ENCODE measurements around the gene SLC30A1. TPM values are rescaled to one million over a fixed set of nuclear protein-coding genes. Genes with fewer than 3 reads are reported as not detected.
A peak's percentile ranks its signal among the peaks of the same experiment; 100 is the strongest.

The SLC30A1 gene
- polyA plus RNA-seq, 1 donor from 2014 or later: 2.5 TPM

- Mint-ChIP-seq H3K27ac (no peak overlapping the region), H3K4me1 (peaks cover 14 to 29% (median 23%) of the 10 kb centered on the region in 3 donors), H3K36me3 (peaks cover 8% of the 10 kb centered on the region), H3K27me3 (peaks cover 1% of the 10 kb centered on the region), H3K4me3 (no peak overlapping the region), H3K9me3 (no peaks in the 10 kb centered on the region)
Measured at GRCh38 chr1:211603191-211603701, 24.3 kb upstream of the SLC30A1 start.

DNA sequence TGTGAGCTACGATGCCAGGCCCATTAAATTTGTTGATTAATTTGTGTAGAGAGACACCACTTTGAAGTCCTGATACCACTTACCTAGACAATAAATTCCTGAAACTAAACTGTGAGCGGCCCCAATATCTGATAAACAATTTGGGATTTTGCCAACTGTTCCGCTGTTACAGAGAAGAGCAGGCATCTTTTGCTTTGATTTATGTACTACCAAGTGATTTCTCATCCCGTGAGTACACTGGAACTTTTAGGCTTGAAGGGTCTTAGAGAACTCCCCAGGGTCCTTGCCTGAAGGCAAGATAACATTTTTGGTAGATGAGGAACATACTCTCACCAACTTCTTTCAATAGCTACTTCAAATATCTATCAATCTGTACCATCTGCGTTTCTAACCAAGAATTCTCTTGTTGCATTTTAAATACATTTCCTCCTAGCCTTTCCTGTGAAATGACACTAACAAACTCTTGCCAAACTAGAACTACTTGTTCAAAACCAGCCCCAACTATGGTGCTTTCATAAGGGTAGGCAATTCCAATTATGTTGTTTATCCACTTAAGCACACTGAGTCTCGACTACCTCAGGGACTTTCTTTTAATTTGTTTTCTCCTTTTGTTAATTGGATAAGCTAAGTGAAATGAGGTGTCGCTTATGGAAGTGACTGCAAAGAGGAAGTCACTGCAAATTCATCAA, 23.2 kb upstream of the SLC30A1 start:
- Mint-ChIP-seq H3K4me1 (peaks cover 9 to 25% (median 22%) of the 10 kb centered on the region in 3 donors), H3K27ac (no peak overlapping the region), H3K9me3 (no peaks in the 10 kb centered on the region), H3K4me3 (no peak overlapping the region), H3K27me3 (peaks cover 1% of the 10 kb centered on the region), H3K36me3 (peaks cover 7% of the 10 kb centered on the region)

DNA sequence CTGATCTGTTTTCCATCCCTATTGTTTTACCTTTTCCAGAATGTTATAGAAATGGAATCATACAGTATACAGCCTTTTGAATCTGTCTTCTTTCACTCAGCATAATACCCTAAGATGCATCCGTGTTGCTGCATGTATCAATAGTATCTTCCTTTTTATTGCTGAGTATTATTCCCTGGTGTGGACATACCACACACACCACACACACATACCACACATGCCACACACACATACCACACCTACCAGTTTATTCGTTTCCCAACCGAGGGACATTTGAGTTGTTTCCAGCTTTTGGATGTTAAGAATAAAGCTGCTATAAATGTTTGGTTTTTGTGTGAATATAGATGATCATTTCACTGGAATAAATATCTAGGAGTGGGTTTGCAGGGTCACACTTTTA, 22.2 kb upstream of the SLC30A1 start:
- H3K27me3 Mint-ChIP-seq: no peaks in the 10 kb centered on the region
- peak overlapping the region in 1 of 4 donors; percentile 25 for H3K4me3 Mint-ChIP-seq
- H3K36me3 Mint-ChIP-seq: peaks cover 8% of the 10 kb centered on the region
- no peaks in the 10 kb centered on the region for H3K9me3 Mint-ChIP-seq
- peaks cover 3 to 18% (median 13%) of the 10 kb centered on the region in 3 donors for H3K4me1 Mint-ChIP-seq
- no peak overlapping the region for H3K27ac Mint-ChIP-seq

- Mint-ChIP-seq H3K36me3 (peaks cover 8% of the 10 kb centered on the region), H3K9me3 (no peaks in the 10 kb centered on the region), H3K27ac (no peak overlapping the region), H3K4me3 (no peak overlapping the region), H3K27me3 (no peaks in the 10 kb centered on the region), H3K4me1 (peaks cover 0 to 7% (median 6%) of the 10 kb centered on the region in 3 donors)
Measured at GRCh38 chr1:211599250-211599649, 20.3 kb upstream of the SLC30A1 start.

DNA sequence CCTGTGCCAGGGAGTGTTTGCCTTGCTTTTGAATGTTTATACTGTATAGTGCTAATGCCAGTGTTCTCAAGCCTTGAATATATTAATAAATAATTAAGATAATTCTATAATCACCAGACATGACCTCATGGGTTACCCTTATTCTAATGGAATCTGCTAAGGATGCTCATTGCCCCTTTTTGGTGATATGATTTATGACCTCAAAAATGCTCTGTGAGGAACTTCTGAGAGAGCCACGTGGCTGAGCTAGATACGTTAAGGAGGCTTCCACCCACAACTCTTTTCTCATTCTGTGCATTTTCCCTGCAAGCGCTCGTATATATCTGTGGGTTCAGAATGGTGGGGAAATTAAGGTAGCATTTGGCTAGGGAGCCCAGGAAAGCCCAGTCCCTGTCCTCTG, 19.6 kb upstream of the SLC30A1 start:
- no peak overlapping the region for H3K4me3 Mint-ChIP-seq
- no peak overlapping the region for H3K27ac Mint-ChIP-seq
- no peaks in the 10 kb centered on the region for H3K9me3 Mint-ChIP-seq
- H3K27me3 Mint-ChIP-seq: no peaks in the 10 kb centered on the region
- peaks cover 8% of the 10 kb centered on the region for H3K36me3 Mint-ChIP-seq
- peaks cover 0 to 7% (median 6%) of the 10 kb centered on the region in 3 donors for H3K4me1 Mint-ChIP-seq

GRCh38 chr1:211596418-211597181, 17.6 kb upstream of the SLC30A1 start:
- H3K27me3 Mint-ChIP-seq: peaks cover 8% of the 10 kb centered on the region
- peak overlapping the region in 1 of 3 donors; percentile 64 for H3K27ac Mint-ChIP-seq
- H3K4me3 Mint-ChIP-seq: no peak overlapping the region
- H3K9me3 Mint-ChIP-seq: no peaks in the 10 kb centered on the region
- peaks cover 0 to 2% (median 0%) of the 10 kb centered on the region in 3 donors for H3K4me1 Mint-ChIP-seq
- peaks cover 5% of the 10 kb centered on the region for H3K36me3 Mint-ChIP-seq

DNA sequence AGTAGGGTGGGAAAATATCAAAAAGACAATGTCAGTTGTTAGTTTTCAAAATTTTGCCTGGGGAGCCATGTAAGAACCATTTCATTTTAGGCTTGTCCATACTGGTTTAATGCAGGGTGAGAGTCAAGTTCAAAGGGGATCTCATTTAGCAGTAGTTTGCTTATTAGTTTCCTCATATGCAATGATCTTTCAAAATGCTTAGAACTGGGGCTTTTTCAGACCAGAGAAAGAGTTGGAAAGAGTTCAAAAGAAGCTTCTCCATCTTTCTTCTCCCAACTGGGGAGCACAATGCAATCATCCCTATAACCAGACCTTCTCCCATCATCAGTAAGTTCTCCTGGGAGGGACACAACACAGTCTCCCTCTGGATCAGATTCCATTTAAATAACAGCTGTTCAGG, 16.5 kb upstream of the SLC30A1 start:
- Mint-ChIP-seq H3K36me3 (peaks cover 1% of the 10 kb centered on the region), H3K4me1 (peaks cover 0 to 2% (median 0%) of the 10 kb centered on the region in 3 donors), H3K27me3 (peaks cover 12% of the 10 kb centered on the region), H3K27ac (no peak overlapping the region), H3K9me3 (no peaks in the 10 kb centered on the region), H3K4me3 (no peak overlapping the region)

DNA sequence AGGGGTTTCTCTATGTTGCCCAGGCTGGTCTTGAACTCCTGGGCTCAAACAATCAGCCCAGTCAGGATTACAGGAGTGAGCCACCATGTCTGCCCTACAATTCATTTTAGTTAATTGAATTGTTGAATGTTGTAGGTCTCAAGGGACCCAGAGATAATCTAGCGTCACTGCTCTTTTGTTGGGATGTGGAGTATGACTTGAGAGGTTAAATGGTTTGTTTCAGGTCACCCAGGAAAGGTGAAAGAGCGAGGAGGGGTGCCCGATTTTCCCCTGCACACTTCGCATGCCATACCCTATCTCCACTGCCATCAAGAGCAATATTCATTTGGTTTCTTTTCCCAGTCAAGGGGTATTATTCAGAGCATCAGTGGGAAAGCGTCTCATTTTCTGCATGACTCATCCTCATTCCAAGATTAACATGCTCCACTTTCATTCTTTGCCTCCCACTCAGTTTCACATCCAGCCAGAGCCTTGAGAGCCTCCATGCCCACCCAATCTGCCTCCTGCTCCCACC, 13.1 kb upstream of the SLC30A1 start:
- Mint-ChIP-seq H3K27me3 (peaks cover 12% of the 10 kb centered on the region), H3K27ac (no peak overlapping the region), H3K4me1 (peaks cover 3 to 5% (median 5%) of the 10 kb centered on the region in 3 donors), H3K9me3 (no peaks in the 10 kb centered on the region), H3K36me3 (peaks cover 3% of the 10 kb centered on the region), H3K4me3 (no peak overlapping the region)

GRCh38 chr1:211589782-211590721, 11.1 kb upstream of the SLC30A1 start:
- Mint-ChIP-seq H3K27ac (no peak overlapping the region), H3K4me1 (peaks cover 5% of the 10 kb centered on the region in 3 donors), H3K36me3 (peaks cover 2% of the 10 kb centered on the region), H3K4me3 (no peak overlapping the region), H3K27me3 (peaks cover 12% of the 10 kb centered on the region), H3K9me3 (no peaks in the 10 kb centered on the region)

- no peak overlapping the region for H3K4me3 Mint-ChIP-seq
- H3K27ac Mint-ChIP-seq: no peak overlapping the region
- H3K36me3 Mint-ChIP-seq: peaks cover 2% of the 10 kb centered on the region
- peaks cover 12% of the 10 kb centered on the region for H3K27me3 Mint-ChIP-seq
- no peaks in the 10 kb centered on the region for H3K9me3 Mint-ChIP-seq
- H3K4me1 Mint-ChIP-seq: peaks cover 5% of the 10 kb centered on the region in 3 donors
Measured at GRCh38 chr1:211588711-211589110, 9.8 kb upstream of the SLC30A1 start.

DNA sequence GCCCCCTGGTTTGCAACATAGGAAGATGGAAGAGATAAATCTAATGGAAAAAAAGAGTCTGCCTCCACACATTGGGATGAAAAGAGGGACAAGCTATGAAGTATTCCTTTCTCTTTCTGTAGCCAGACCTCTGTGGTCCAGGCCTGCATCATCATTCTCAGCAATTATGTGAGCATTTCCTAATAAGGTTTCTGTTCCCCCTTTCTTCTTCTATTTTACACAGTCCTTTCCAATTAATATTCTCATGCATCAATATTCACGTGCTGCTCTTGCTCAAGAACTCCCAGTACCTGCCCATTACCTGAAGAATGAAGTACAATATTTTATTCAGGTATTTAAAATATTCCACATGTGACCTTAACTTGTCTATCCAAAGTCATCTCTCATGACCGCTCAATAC, 8.2 kb upstream of the SLC30A1 start:
- no peaks in the 10 kb centered on the region for H3K9me3 Mint-ChIP-seq
- no peak overlapping the region for H3K4me3 Mint-ChIP-seq
- H3K27me3 Mint-ChIP-seq: peaks cover 5% of the 10 kb centered on the region
- H3K36me3 Mint-ChIP-seq: peaks cover 2% of the 10 kb centered on the region
- peaks cover 5 to 9% (median 8%) of the 10 kb centered on the region in 3 donors for H3K4me1 Mint-ChIP-seq
- H3K27ac Mint-ChIP-seq: no peak overlapping the region

- Mint-ChIP-seq H3K27me3 (peaks cover 4% of the 10 kb centered on the region), H3K9me3 (no peaks in the 10 kb centered on the region), H3K4me3 (no peak overlapping the region), H3K27ac (no peak overlapping the region), H3K36me3 (peaks cover 2% of the 10 kb centered on the region), H3K4me1 (peaks cover 11 to 15% (median 14%) of the 10 kb centered on the region in 3 donors)
Measured at GRCh38 chr1:211586538-211586937, 7.6 kb upstream of the SLC30A1 start.

DNA sequence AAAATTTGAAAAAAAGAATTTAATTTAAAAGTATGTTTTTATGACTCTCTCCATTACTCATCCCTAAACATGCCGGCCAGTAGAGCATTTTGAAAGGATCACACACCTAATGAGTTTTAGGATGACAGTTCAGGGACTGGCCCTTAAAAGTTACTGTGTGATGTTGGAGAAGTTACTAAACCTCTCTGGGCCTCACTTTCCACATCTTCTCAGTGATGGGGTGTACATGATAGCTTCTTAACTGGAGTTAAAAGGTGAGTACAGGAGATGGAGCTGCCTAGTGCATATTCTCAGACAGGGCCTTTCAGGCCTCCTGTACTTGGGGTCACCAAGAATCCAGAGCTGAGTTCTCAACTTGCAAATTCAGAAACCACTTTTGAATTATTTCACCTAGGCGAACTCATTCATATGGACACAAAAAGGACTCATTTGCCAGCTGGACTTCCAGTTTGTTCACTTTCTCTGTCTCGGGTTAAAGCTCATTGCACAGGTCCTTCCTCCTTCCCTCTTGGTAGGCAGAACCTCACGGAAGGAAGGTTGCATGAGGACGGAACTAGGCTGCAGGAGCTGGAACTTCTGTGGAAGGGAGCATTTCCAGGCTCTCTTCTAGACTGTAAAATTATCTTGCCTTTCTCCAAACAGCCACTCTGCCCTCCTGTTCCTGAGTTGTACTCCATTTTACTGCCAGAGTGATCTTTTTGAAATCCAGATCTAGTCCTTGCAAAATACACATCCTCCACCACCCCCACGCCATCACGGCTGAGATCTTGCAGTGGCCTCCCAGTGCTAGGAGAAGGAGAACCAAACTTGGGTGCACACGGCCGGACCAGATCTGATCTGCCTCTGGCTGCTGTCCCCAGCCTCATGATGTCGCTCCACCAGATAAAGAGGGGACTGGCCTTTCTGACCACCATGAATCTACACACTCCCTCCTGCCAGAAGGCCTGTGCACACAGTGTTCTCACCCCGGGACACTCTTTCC, 4.3 kb upstream of the SLC30A1 start:
- Mint-ChIP-seq H3K36me3 (no peaks in the 10 kb centered on the region), H3K4me1 (peaks cover 21 to 29% (median 23%) of the 10 kb centered on the region in 3 donors), H3K9me3 (no peaks in the 10 kb centered on the region), H3K27me3 (no peaks in the 10 kb centered on the region), H3K27ac (no peak overlapping the region), H3K4me3 (no peak overlapping the region)
